Measurements from ENCODE around the gene SIGLEC11. TPM values are rescaled to one million over a fixed set of nuclear protein-coding genes. Genes with fewer than 3 reads are reported as not detected.

The SIGLEC11 gene
- total RNA-seq, 3 donors from 2014 or later (not counting 1 experiment from before 2014, with no cell fraction given): 0.40 to 0.75 TPM; not detected in 1

- H3K27ac ChIP-seq (ENCODE audit: low read length): no peak overlapping the region
- H3K9me3 ChIP-seq (ENCODE audit: control insufficient read depth, insufficient read depth, low read length): no peaks in the 10 kb centered on the region
- Mint-ChIP-seq H3K9me3 (no peaks in the 10 kb centered on the region), H3K4me3 (no peak overlapping the region), H3K27me3 (ENCODE audit: low read depth in 2 of 2) (no peaks in the 10 kb centered on the region), H3K27ac (no peak overlapping the region), H3K36me3 (no peaks in the 10 kb centered on the region), H3K4me1 (no peaks in the 10 kb centered on the region)
- intact Hi-C loops (cut with micrococcal nuclease): no loop called here
- H3K4me1 ChIP-seq (ENCODE audit: control insufficient read depth, insufficient read depth, low read length): no peaks in the 10 kb centered on the region
- H3K27me3 ChIP-seq (ENCODE audit: control insufficient read depth, insufficient read depth, low read length): no peaks in the 10 kb centered on the region
- ATAC-seq: no peak
- TF ChIP-seq, protein P1, sequence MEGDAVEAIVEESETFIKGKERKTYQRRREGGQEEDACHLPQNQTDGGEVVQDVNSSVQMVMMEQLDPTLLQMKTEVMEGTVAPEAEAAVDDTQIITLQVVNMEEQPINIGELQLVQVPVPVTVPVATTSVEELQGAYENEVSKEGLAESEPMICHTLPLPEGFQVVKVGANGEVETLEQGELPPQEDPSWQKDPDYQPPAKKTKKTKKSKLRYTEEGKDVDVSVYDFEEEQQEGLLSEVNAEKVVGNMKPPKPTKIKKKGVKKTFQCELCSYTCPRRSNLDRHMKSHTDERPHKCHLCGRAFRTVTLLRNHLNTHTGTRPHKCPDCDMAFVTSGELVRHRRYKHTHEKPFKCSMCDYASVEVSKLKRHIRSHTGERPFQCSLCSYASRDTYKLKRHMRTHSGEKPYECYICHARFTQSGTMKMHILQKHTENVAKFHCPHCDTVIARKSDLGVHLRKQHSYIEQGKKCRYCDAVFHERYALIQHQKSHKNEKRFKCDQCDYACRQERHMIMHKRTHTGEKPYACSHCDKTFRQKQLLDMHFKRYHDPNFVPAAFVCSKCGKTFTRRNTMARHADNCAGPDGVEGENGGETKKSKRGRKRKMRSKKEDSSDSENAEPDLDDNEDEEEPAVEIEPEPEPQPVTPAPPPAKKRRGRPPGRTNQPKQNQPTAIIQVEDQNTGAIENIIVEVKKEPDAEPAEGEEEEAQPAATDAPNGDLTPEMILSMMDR (IDR thresholded peaks at IDR 0.05): no peak
- 97% methylated on average over 13 of the region's 13 CpGs for WGBS (ENCODE audit: insufficient coverage)
- peaks cover 40% of the 10 kb centered on the region for H3K36me3 ChIP-seq (ENCODE audit: control insufficient read depth, insufficient read depth, low read length)
- H3K4me3 ChIP-seq (ENCODE audit: low read length): no peak overlapping the region
- DNase-seq: no peak
These were observed 16.1 kb upstream of the SIGLEC11 start for GRCh38 chr19:49977076-49977475.

- H3K4me3 ChIP-seq (ENCODE audit: low read length): no peak overlapping the region
- no peak overlapping the region for H3K27ac Mint-ChIP-seq
- H3K27me3 ChIP-seq (ENCODE audit: control insufficient read depth, insufficient read depth, low read length): no peaks in the 10 kb centered on the region
- intact Hi-C loops (cut with micrococcal nuclease): no loop called here
- H3K36me3 Mint-ChIP-seq: no peaks in the 10 kb centered on the region
- H3K4me1 Mint-ChIP-seq: no peaks in the 10 kb centered on the region
- no peak overlapping the region for H3K27ac ChIP-seq (ENCODE audit: low read length)
- H3K9me3 ChIP-seq (ENCODE audit: control insufficient read depth, insufficient read depth, low read length): no peaks in the 10 kb centered on the region
- no peaks in the 10 kb centered on the region for H3K27me3 Mint-ChIP-seq (ENCODE audit: low read depth in 2 of 2)
- no peaks in the 10 kb centered on the region for H3K4me1 ChIP-seq (ENCODE audit: control insufficient read depth, insufficient read depth, low read length)
- H3K4me3 Mint-ChIP-seq: no peak overlapping the region
- ATAC-seq (no peak), DNase-seq (no peak)
- peaks cover 37% of the 10 kb centered on the region for H3K36me3 ChIP-seq (ENCODE audit: control insufficient read depth, insufficient read depth, low read length)
- TF ChIP-seq, protein P1 (IDR thresholded peaks at IDR 0.05): no peak
- 94% methylated on average over 3 of the region's 3 CpGs for WGBS (ENCODE audit: insufficient coverage)
- H3K9me3 Mint-ChIP-seq: no peaks in the 10 kb centered on the region
These were observed 15.5 kb upstream of the SIGLEC11 start for GRCh38 chr19:49976496-49976895.

DNA sequence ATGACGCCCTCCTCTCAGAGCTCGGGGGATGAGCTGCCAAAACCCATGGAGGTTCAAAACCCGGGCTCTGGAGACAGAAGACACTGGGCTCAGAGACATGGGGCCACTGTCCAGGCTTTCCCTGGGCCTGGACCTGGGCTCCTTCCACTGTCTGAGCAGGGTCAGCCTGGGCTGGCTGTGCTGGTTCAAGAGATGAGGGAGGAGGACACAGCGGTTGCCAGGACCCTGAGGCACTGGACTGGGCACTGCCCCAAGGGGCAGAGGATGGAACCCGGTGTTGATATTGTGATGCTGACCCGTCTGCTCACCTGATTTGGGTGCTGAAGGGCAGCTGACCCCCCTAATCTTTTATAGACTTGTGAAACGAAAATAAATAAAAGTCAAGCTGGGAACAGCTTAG, 14.1 kb upstream of the SIGLEC11 start:
- H3K4me3 Mint-ChIP-seq: no peak overlapping the region
- DNase-seq: no peak
- no peaks in the 10 kb centered on the region for H3K27me3 Mint-ChIP-seq (ENCODE audit: low read depth in 2 of 2)
- intact Hi-C loops (cut with micrococcal nuclease): no loop called here
- no peak overlapping the region for H3K27ac ChIP-seq (ENCODE audit: low read length)
- H3K4me3 ChIP-seq (ENCODE audit: low read length): no peak overlapping the region
- 93% methylated on average over 7 of the region's 7 CpGs for WGBS (ENCODE audit: insufficient coverage)
- no peak overlapping the region for H3K27ac Mint-ChIP-seq
- no peaks in the 10 kb centered on the region for H3K4me1 ChIP-seq (ENCODE audit: control insufficient read depth, insufficient read depth, low read length)
- ATAC-seq: no peak
- H3K36me3 ChIP-seq (ENCODE audit: control insufficient read depth, insufficient read depth, low read length): peaks cover 35% of the 10 kb centered on the region
- no peaks in the 10 kb centered on the region for H3K9me3 ChIP-seq (ENCODE audit: control insufficient read depth, insufficient read depth, low read length)
- H3K4me1 Mint-ChIP-seq: no peaks in the 10 kb centered on the region
- TF ChIP-seq, protein P1 (IDR thresholded peaks at IDR 0.05): no peak
- H3K9me3 Mint-ChIP-seq: no peaks in the 10 kb centered on the region
- H3K27me3 ChIP-seq (ENCODE audit: control insufficient read depth, insufficient read depth, low read length): no peaks in the 10 kb centered on the region
- no peaks in the 10 kb centered on the region for H3K36me3 Mint-ChIP-seq

- WGBS (ENCODE audit: insufficient coverage): 79% methylated on average over 18 of the region's 18 CpGs
- no peak overlapping the region for H3K27ac ChIP-seq (ENCODE audit: low read length)
- no peaks in the 10 kb centered on the region for H3K27me3 Mint-ChIP-seq (ENCODE audit: low read depth in 2 of 2)
- H3K9me3 ChIP-seq (ENCODE audit: control insufficient read depth, insufficient read depth, low read length): no peaks in the 10 kb centered on the region
- H3K4me1 Mint-ChIP-seq: no peaks in the 10 kb centered on the region
- H3K27me3 ChIP-seq (ENCODE audit: control insufficient read depth, insufficient read depth, low read length): no peaks in the 10 kb centered on the region
- DNase-seq: no peak
- H3K9me3 Mint-ChIP-seq: no peaks in the 10 kb centered on the region
- H3K4me1 ChIP-seq (ENCODE audit: control insufficient read depth, insufficient read depth, low read length): peaks cover 2% of the 10 kb centered on the region
- no peaks in the 10 kb centered on the region for H3K36me3 Mint-ChIP-seq
- no peak for ATAC-seq
- intact Hi-C loops (cut with micrococcal nuclease): no loop called here
- no peak overlapping the region for H3K27ac Mint-ChIP-seq
- H3K36me3 ChIP-seq (ENCODE audit: control insufficient read depth, insufficient read depth, low read length): peaks cover 34% of the 10 kb centered on the region
- no peak overlapping the region for H3K4me3 Mint-ChIP-seq
- TF ChIP-seq, protein P1 (IDR thresholded peaks at IDR 0.05): no peak
- H3K4me3 ChIP-seq (ENCODE audit: low read length): no peak overlapping the region
These were observed 13.0 kb upstream of the SIGLEC11 start for GRCh38 chr19:49973987-49974386.
